Measurements from ENCODE around the gene MRGPRF. TPM values are rescaled to one million over a fixed set of nuclear protein-coding genes. Genes with fewer than 3 reads are reported as not detected.

The MRGPRF gene
- total RNA-seq, 2 experiments from 2014 or later = not detected

DNA sequence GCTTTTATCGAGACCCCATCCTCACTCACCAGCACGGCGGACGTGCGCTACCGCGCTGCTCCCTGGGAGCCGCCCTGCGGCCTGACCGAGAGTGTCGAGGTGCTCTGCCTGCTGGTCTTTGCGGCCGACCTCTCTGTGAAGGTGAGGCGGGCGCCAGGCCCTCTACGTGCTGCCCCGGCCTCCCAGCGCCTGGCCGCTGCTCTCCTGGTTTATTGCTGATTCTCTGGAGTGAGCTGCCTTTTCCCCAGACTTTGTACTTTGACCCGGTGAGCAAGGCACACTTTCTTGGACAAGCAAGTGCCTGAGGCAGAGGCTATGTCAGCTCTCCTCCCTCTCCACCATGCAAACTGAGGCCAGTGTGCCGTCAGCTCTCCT is 42.2 kb upstream of the MRGPRF start:
- POLR2A ChIA-PET = interaction anchor here (2.1 kb wide), 1 partner anchor 10 kb away, joined by 8 read pairs; no protein-coding TSS in a partner anchor
- CTCF ChIA-PET (ENCODE audit: unreplicated experiment) = no interaction called here
- no peaks in the 10 kb centered on the region for H3K9me2 ChIP-seq (ENCODE audit: insufficient read depth, low read length)
- no peak for TF ChIP-seq CTCF (conservative IDR thresholded peaks at IDR 0.05; ENCODE audit: low read length)
- no peak for TF ChIP-seq EZH2phosphoT487 (IDR thresholded peaks at IDR 0.05; ENCODE audit: borderline replicate concordance, low read depth, low read length)
- H3K9me3 ChIP-seq (ENCODE audit: low read length) = no peaks in the 10 kb centered on the region
- no TSS peak for BruUV-seq (replicated peaks)
- DNase-seq (ENCODE audit: low spot score) = no peak
- H4K20me1 ChIP-seq (ENCODE audit: insufficient read depth, low read length) = no peaks in the 10 kb centered on the region
- H3K36me3 ChIP-seq (ENCODE audit: insufficient read depth, low read length) = peaks cover 53% of the 10 kb centered on the region
- H3K4me1 ChIP-seq (ENCODE audit: insufficient read depth, low read length, poor library complexity, severe bottlenecking) = peaks cover 73% of the 10 kb centered on the region
- H3K79me2 ChIP-seq (ENCODE audit: insufficient read depth, low read depth, low read length) = peaks cover 53% of the 10 kb centered on the region; the same call in 1 of the 2 replicates
- H3K4me3 ChIP-seq (ENCODE audit: low read depth, low read length, poor library complexity, severe bottlenecking) = peak overlapping the region; percentile 47
- no peak overlapping the region for H2AFZ ChIP-seq (ENCODE audit: low read length)
- H3K4me2 ChIP-seq (ENCODE audit: low read length) = peak overlapping the region; percentile 74
- intact Hi-C loops (cut with micrococcal nuclease; ENCODE audit: unreplicated experiment) = no loop called here
- peak overlapping the region; percentile 96 for H3K27ac ChIP-seq (ENCODE audit: low read depth, low read length, poor library complexity, severe bottlenecking)

GRCh38 chr11:69054397-69055211 is 41.6 kb upstream of the MRGPRF start:
- DNase-seq (ENCODE audit: low spot score) = no peak
- H3K9me3 ChIP-seq (ENCODE audit: low read length) = no peaks in the 10 kb centered on the region
- H2AFZ ChIP-seq (ENCODE audit: low read length) = no peak overlapping the region
- H3K27ac ChIP-seq (ENCODE audit: low read depth, low read length, poor library complexity, severe bottlenecking) = peak overlapping the region; percentile 96
- H3K4me2 ChIP-seq (ENCODE audit: low read length) = peak overlapping the region; percentile 74
- BruUV-seq (replicated peaks) = no TSS peak
- peaks cover 59% of the 10 kb centered on the region for H3K79me2 ChIP-seq (ENCODE audit: insufficient read depth, low read depth, low read length)
- intact Hi-C loops (cut with micrococcal nuclease; ENCODE audit: unreplicated experiment) = no loop called here
- CTCF ChIA-PET (ENCODE audit: unreplicated experiment) = no interaction called here
- no peak overlapping the region for H3K4me3 ChIP-seq (ENCODE audit: low read depth, low read length, poor library complexity, severe bottlenecking)
- POLR2A ChIA-PET = no interaction called here
- TF ChIP-seq CTCF (conservative IDR thresholded peaks at IDR 0.05; ENCODE audit: low read length) (no peak), EZH2phosphoT487 (IDR thresholded peaks at IDR 0.05; ENCODE audit: borderline replicate concordance, low read depth, low read length) (no peak)
- peaks cover 79% of the 10 kb centered on the region for H3K4me1 ChIP-seq (ENCODE audit: insufficient read depth, low read length, poor library complexity, severe bottlenecking)
- H4K20me1 ChIP-seq (ENCODE audit: insufficient read depth, low read length) = no peaks in the 10 kb centered on the region
- no peaks in the 10 kb centered on the region for H3K9me2 ChIP-seq (ENCODE audit: insufficient read depth, low read length)
- peaks cover 48% of the 10 kb centered on the region for H3K36me3 ChIP-seq (ENCODE audit: insufficient read depth, low read length)
